Measurements from ENCODE around the gene CREG2. TPM values are rescaled to one million over a fixed set of nuclear protein-coding genes. Genes with fewer than 3 reads are reported as not detected.

CREG2 gene
- total and polyA plus RNA-seq, 7 donors, result 0.06 to 0.36 (median 0.28) TPM; not detected in 4

DNA sequence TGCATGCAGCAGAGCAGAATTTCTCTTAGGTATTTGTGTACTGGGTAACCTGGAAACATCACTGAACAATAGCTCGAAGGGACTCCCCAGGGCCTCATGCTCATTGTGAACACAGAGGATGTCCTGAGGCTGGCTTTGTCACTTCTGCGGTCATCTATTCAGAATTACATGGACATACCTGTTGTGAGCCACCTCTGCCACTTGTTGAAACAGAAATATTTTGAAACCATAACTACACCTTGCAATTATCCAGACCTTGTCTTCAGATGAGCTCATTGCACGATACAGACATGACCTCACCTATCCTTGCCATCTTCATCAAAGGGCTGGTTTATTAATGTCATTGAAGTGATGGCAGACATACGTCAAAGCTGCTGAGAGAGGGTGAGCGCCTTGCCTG, 23.4 kb upstream of the CREG2 start:
- 77 to 85% methylated on average over 5 of the region's 5 CpGs for WGBS, 2 donors
- Histone ChIP-seq H3K36me3 (no peaks in the 10 kb centered on the region), H3K4me1 (no peaks in the 10 kb centered on the region), H3K9me3 (no peaks in the 10 kb centered on the region), H3K27ac (no peak overlapping the region), H3K27me3 (no peaks in the 10 kb centered on the region), H3K4me3 (no peak overlapping the region)
- TF ChIP-seq, protein P1, sequence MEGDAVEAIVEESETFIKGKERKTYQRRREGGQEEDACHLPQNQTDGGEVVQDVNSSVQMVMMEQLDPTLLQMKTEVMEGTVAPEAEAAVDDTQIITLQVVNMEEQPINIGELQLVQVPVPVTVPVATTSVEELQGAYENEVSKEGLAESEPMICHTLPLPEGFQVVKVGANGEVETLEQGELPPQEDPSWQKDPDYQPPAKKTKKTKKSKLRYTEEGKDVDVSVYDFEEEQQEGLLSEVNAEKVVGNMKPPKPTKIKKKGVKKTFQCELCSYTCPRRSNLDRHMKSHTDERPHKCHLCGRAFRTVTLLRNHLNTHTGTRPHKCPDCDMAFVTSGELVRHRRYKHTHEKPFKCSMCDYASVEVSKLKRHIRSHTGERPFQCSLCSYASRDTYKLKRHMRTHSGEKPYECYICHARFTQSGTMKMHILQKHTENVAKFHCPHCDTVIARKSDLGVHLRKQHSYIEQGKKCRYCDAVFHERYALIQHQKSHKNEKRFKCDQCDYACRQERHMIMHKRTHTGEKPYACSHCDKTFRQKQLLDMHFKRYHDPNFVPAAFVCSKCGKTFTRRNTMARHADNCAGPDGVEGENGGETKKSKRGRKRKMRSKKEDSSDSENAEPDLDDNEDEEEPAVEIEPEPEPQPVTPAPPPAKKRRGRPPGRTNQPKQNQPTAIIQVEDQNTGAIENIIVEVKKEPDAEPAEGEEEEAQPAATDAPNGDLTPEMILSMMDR (IDR thresholded peaks at IDR 0.05), result no peak
- TF ChIP-seq POLR2AphosphoS5 (IDR thresholded peaks at IDR 0.05) (no peak), EP300 (IDR thresholded peaks at IDR 0.05) (no peak), POLR2A (IDR thresholded peaks at IDR 0.05) (no peak)
- intact Hi-C loops (cut with DNase I), result no loop called here
- DNase-seq, result no peak

DNA sequence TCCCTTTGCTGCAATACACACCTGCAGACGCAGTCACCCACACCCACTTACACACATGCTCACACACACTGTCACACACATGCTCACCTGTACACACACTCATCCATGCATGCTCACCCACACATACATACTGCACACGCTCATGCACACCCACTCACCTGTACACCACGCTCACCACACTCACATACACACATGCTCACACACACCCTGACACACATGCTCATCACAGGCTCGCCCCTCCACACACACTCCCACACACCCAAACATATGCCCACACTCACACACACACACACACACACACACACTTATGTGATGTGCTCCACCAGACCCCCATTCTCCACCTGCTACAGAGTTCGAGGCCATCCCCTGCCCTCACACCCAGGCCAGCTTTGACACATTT, 22.8 kb upstream of the CREG2 start:
- 89% methylated on average over 5 of the region's 5 CpGs for WGBS, 2 donors
- Histone ChIP-seq H3K4me3 (no peak overlapping the region), H3K9me3 (no peaks in the 10 kb centered on the region), H3K4me1 (no peaks in the 10 kb centered on the region), H3K36me3 (no peaks in the 10 kb centered on the region), H3K27ac (no peak overlapping the region), H3K27me3 (no peaks in the 10 kb centered on the region)
- DNase-seq, result no peak
- intact Hi-C loops (cut with DNase I), result no loop called here
- TF ChIP-seq, protein P1 (IDR thresholded peaks at IDR 0.05), result no peak
- no peak for TF ChIP-seq POLR2A (IDR thresholded peaks at IDR 0.05)
- TF ChIP-seq POLR2AphosphoS5 (IDR thresholded peaks at IDR 0.05), result no peak
- no peak for TF ChIP-seq EP300 (IDR thresholded peaks at IDR 0.05)

- no peak for DNase-seq
- Histone ChIP-seq H3K4me3 (no peak overlapping the region), H3K9me3 (no peaks in the 10 kb centered on the region), H3K27ac (no peak overlapping the region), H3K27me3 (no peaks in the 10 kb centered on the region), H3K36me3 (no peaks in the 10 kb centered on the region), H3K4me1 (no peaks in the 10 kb centered on the region)
- intact Hi-C loops (cut with DNase I), result no loop called here
- TF ChIP-seq EP300 (IDR thresholded peaks at IDR 0.05) (no peak), POLR2A (IDR thresholded peaks at IDR 0.05) (no peak), POLR2AphosphoS5 (IDR thresholded peaks at IDR 0.05) (no peak)
- TF ChIP-seq, protein P1 (IDR thresholded peaks at IDR 0.05), result no peak
- WGBS, 2 donors, result 91 to 92% methylated on average over 5 of the region's 5 CpGs
These were observed 22.4 kb upstream of the CREG2 start for GRCh38 chr2:101409699-101410098.

DNA sequence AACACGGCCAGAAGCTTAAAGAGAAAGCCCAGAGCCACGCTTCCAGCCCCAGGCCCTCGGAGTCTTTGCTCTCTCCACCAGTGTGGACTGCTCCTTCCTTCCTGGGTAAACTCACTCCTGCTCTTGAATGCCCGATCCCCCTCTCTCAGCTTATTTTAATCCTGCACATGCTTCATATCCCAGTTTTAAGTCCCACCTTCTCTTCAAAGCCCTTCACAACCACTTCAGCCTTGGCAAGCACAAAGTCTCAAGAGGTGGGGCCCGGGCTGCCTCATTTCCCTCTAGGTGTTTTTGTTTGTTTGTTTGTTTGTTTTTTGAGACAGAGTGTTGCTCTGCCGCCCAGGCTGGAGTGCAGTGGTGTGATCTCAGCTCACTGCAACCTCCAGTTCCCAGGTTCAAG, 21.6 kb upstream of the CREG2 start:
- intact Hi-C loops (cut with DNase I), result no loop called here
- WGBS, 2 donors, result 57 to 80% methylated on average over 6 of the region's 6 CpGs
- Histone ChIP-seq H3K4me1 (no peaks in the 10 kb centered on the region), H3K27me3 (no peaks in the 10 kb centered on the region), H3K36me3 (no peaks in the 10 kb centered on the region), H3K27ac (no peak overlapping the region), H3K4me3 (no peak overlapping the region), H3K9me3 (no peaks in the 10 kb centered on the region)
- TF ChIP-seq POLR2A (IDR thresholded peaks at IDR 0.05) (no peak), EP300 (IDR thresholded peaks at IDR 0.05) (no peak), POLR2AphosphoS5 (IDR thresholded peaks at IDR 0.05) (no peak)
- TF ChIP-seq, protein P1 (IDR thresholded peaks at IDR 0.05), result no peak
- DNase-seq, result no peak

DNA sequence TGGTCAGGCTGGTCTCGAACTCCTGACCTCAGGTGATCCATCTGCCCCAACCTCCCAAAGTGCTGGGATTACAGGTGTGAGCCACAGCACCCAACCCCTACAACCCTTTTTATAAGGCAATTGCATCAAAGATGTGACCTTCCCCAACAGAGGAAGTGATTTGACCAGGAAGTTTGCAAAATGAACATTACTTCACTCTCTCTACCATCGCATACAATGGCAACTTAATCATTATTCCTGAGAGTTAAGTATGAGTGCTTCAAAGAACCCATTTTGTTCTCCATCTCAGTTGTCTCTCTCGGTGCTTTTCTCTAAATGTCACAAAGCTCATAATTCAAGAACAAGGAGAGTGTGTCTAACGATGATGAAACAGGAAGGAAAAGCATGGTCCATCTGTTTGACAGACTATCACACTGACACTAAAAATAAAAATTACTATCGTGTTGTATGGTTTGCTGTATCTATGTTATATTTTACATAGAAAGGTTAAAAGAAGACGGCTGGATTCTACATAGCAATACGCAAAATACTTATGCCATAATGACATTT, 18.1 kb upstream of the CREG2 start:
- WGBS, 2 donors, result 59 to 75% methylated on average over 7 of the region's 7 CpGs
- Histone ChIP-seq H3K4me1 (no peaks in the 10 kb centered on the region), H3K4me3 (no peak overlapping the region), H3K9me3 (no peaks in the 10 kb centered on the region), H3K27me3 (no peaks in the 10 kb centered on the region), H3K27ac (no peak overlapping the region), H3K36me3 (no peaks in the 10 kb centered on the region)
- TF ChIP-seq POLR2AphosphoS5 (IDR thresholded peaks at IDR 0.05), result no peak
- TF ChIP-seq POLR2A (IDR thresholded peaks at IDR 0.05), result no peak
- TF ChIP-seq EP300 (IDR thresholded peaks at IDR 0.05), result no peak
- TF ChIP-seq, protein P1 (IDR thresholded peaks at IDR 0.05), result no peak
- no peak for DNase-seq
- intact Hi-C loops (cut with DNase I), result no loop called here

All from sigmoid colon (tissue), 7 donors.